Progenitor cell of endocrine pancreas (in vitro differentiated cells): ENCODE measurements around the gene ARHGAP15. TPM values are rescaled to one million over a fixed set of nuclear protein-coding genes. Genes with fewer than 3 reads are reported as not detected.

Experiments used
- DNase-seq: peaks from one replicate; pipeline ENCODE4 v3.0.0; 2021; ENCODE audit warnings: low spot score; ENCODE audit not compliant: unreplicated experiment
- H3K27ac Mint-ChIP-seq: 2 replicates; pipeline ENCODE4 v1.8.0; 2021; ENCODE audit warnings: mild to moderate bottlenecking, moderate library complexity, mixed read lengths
- H3K27me3 Mint-ChIP-seq: 2 replicates; pipeline ENCODE4 v1.8.0; 2021; ENCODE audit warnings: mixed read lengths
- H3K36me3 Mint-ChIP-seq: 2 replicates; pipeline ENCODE4 v1.8.0; 2022; ENCODE audit warnings: mixed read lengths; ENCODE audit not compliant: insufficient read depth
- H3K4me1 Mint-ChIP-seq: 2 replicates; pipeline ENCODE4 v1.8.0; 2021; ENCODE audit warnings: low read depth, mixed read lengths
- H3K4me3 Mint-ChIP-seq: 2 replicates; pipeline ENCODE4 v1.8.0; 2021; ENCODE audit warnings: low read depth, mild to moderate bottlenecking, moderate library complexity, mixed read lengths
- H3K9me3 Mint-ChIP-seq: 2 replicates; pipeline ENCODE4 v1.8.0; 2021; ENCODE audit warnings: low read depth, mixed read lengths
- CTCF ChIP-seq: fragments of 200-600 bp; sonication (generic); IDR thresholded peaks from one replicate; pipeline ENCODE4 v1.5.0; 2021; ENCODE audit warnings: antibody characterized with exemption, mild to moderate bottlenecking; ENCODE audit not compliant: unreplicated experiment
- total RNA-seq: library from RNA; stranded (reverse); gene quantifications from 2 replicates; pipeline ENCODE4 v1.2.1, GENCODE V29; 2021

The ARHGAP15 gene
- total RNA-seq, 1 donor from 2014 or later, result not detected

GRCh38 chr2:143133783-143134182 is 4.6 kb downstream of the ARHGAP15 start:
- Mint-ChIP-seq H3K27ac (no peak overlapping the region), H3K36me3 (no peaks in the 10 kb centered on the region), H3K4me1 (no peaks in the 10 kb centered on the region), H3K9me3 (peaks cover 3% of the 10 kb centered on the region), H3K27me3 (no peaks in the 10 kb centered on the region), H3K4me3 (no peak overlapping the region)
- no peak for DNase-seq
- no peak for TF ChIP-seq CTCF

GRCh38 chr2:143138292-143138691 is 9.1 kb downstream of the ARHGAP15 start:
- peaks cover 4% of the 10 kb centered on the region for H3K27me3 Mint-ChIP-seq
- no peak overlapping the region for H3K27ac Mint-ChIP-seq
- DNase-seq, result no peak
- H3K4me3 Mint-ChIP-seq, result no peak overlapping the region
- no peaks in the 10 kb centered on the region for H3K4me1 Mint-ChIP-seq
- no peak for TF ChIP-seq CTCF
- no peaks in the 10 kb centered on the region for H3K36me3 Mint-ChIP-seq
- peaks cover 7% of the 10 kb centered on the region for H3K9me3 Mint-ChIP-seq

GRCh38 chr2:143139835-143140393 is 10.7 kb downstream of the ARHGAP15 start:
- peaks cover 4% of the 10 kb centered on the region for H3K9me3 Mint-ChIP-seq
- H3K27ac Mint-ChIP-seq, result no peak overlapping the region
- H3K27me3 Mint-ChIP-seq, result peaks cover 4% of the 10 kb centered on the region
- H3K4me3 Mint-ChIP-seq, result no peak overlapping the region
- TF ChIP-seq CTCF, result no peak
- H3K4me1 Mint-ChIP-seq, result no peaks in the 10 kb centered on the region
- no peak for DNase-seq
- no peaks in the 10 kb centered on the region for H3K36me3 Mint-ChIP-seq

GRCh38 chr2:143140864-143141661 is 11.8 kb downstream of the ARHGAP15 start:
- no peak for TF ChIP-seq CTCF
- Mint-ChIP-seq H3K4me3 (no peak overlapping the region), H3K36me3 (no peaks in the 10 kb centered on the region), H3K27me3 (peaks cover 4% of the 10 kb centered on the region), H3K9me3 (peaks cover 4% of the 10 kb centered on the region), H3K4me1 (no peaks in the 10 kb centered on the region), H3K27ac (no peak overlapping the region)
- no peak for DNase-seq

GRCh38 chr2:143142598-143142997 is 13.4 kb downstream of the ARHGAP15 start:
- Mint-ChIP-seq H3K4me1 (no peaks in the 10 kb centered on the region), H3K4me3 (no peak overlapping the region), H3K36me3 (no peaks in the 10 kb centered on the region), H3K27me3 (peaks cover 4% of the 10 kb centered on the region), H3K9me3 (peaks cover 4% of the 10 kb centered on the region), H3K27ac (no peak overlapping the region)
- no peak for TF ChIP-seq CTCF
- no peak for DNase-seq
